ENCODE data around the gene MACO1. TPM values are rescaled to one million over a fixed set of nuclear protein-coding genes. Genes with fewer than 3 reads are reported as not detected.
"Not testable (repeated sequence)": the region's sequence is repeated elsewhere in the genome, so short reads cannot be mapped to it uniquely, and the experiment has no call there.

The MACO1 gene
- total RNA-seq, 1 donor from 2014 or later: 34.9 TPM

DNA sequence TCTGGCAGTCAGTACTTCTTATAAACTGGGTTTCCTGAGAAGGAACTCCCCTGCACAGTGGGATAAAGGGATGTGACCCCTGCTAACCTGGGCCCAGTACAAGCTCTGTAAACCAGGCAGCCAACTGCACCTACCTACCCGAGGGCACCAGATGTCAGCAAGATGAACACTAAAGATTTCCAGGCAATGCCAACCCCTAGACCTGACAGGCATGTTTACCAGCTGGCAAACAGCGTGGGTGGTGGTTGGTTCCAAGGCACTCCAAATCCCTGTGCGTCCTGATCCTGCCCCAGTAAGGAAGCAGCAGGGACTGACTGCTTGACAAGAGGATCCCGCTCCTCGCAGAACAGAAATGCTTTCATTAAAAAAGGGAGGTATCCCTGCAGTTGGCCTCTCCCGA lies 7.5 kb upstream of the MACO1 start:
- DNase-seq (ENCODE audit: low spot score): not testable (repeated sequence)

DNA sequence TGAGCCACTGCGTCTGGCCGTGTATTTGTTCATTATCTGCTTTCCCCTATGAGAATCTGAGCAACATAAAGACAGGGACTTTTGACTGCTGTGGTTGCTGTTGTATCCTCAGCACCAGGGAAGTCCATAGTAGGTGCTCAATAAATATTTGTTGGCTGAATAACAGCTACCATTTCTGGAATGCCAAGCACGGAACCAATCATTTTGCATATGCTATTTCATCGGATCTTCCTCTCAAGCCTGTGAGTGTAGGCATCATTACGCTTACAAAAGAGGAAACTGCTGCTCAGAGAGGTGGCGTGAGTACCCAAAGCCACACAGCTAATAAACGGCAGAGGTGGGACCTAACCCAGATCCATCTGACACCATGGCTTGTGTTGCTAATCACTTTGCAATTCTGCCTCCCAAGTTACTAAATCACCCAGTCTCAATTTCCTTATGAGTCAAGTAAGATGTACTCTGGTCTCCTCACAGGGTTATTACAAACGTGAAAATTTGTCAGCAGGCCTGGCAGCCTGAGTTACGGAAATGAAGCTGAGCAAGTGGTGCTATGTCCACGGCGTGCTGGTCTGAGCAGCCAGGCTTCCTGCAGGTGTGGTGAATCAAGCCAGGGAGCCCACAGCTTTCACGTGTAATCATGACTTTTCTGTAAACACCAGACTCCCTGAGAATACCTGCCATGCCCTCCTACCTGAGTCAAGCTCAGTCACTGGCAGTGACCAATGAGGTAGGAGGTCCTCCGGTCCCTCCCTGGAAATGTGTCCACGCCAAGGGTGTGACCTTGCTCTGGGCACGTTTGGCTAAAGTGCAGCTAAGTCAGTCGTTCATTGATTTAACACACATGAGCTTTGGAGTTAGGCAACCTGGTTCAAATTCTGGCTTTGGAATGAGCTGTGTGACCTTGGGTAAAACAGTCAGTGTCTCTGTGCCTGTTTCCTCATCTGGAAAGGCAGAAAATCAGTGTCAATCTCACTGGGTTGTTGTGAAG lies 5.3 kb upstream of the MACO1 start:
- no peak for DNase-seq (ENCODE audit: low spot score)

DNA sequence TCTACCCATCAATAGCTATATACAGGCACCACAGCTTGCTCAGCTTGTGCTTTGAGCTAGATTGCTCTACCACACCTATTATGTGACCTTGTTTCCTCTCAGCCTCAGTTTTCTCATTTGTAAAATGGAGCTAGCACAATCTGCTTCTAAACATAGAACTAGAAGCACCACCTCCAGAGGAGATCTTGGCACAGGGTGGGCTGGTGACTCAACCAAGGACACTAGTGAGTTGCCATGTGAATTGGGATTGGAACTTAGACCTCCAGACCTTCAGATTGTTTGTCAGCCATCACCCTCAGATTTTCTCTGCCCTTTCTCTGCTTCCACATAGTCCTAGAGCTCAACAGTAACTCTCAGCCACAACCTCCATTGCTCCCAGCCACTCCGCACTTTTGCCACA lies 3.0 kb upstream of the MACO1 start:
- no peak for DNase-seq (ENCODE audit: low spot score)

DNA sequence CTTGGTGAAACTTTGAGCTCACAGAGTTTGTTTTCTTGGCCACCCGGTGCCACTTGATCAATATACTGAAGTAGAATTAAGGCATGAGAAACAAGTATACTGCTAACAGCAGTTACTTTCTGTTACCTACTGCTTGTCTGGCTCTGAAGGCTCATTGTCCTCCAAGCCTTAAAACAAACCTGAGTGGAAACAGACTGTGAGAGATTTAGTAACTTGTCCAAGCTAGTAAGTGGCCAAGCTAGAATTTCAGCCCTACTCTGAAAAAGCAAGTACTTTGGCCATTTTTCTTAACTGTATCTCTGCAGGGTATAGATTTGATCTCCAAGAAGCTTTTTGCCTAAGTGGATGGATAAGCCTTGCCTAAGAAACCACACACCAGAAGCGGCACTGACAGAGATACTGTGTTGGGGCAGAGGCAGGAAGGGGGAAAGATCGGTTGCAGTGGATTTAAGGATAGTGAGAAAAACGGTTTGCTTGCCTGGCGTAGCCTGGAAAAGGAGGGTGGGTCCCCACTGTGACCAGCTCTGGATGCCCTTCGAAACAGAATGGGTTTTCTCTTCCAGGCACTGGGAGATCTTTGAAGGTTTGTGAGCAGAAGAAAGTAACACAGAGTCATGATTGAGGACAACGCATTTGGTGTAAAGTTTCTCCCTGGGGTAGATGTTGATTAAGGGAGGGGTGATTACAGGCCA lies 2.1 kb upstream of the MACO1 start:
- DNase-seq (ENCODE audit: low spot score): peak; percentile 26

DNA sequence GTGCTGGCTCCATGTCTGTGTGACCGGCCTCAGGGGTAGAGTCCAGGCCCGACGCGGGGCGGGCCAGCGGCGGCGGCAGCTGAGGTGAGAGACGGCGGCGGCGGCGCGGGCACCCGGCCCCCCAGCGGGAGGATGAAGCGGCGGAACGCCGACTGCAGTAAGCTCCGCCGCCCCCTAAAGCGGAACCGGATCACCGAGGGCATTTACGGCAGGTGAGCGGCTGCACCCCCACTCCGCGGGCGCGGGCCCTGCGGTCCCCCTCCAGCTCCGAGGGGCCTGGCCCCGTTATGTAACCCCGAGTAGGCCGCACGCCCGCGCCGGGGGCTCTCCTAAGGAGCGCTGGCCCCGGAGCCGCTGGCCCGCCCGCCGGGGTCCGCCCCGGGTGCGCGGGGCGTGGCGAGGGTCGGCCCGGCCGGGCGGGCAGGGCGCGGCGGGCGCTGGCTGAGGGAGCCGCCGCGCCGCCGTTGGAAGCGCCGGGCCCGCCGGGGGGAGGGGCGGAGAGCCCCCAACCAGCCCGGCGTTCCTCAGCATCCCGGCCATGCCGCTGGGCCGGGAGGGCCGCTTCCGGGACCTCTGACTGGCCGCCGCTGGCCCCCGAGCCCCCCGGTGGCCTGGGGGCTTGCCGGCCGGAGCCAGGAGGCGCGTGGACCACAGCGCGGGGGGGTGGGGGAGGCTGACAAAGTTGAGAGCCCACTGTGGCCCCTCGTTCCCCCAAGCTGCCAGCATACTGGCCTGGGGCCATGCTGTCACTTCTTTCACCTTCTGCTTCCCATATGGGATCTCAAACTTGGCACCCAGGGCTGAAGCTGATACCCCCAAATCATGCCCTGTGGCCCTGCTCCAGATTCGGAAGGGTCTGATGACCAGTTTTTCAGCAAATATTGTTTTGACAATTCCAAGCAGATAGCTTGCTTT lies 527 bp downstream of the MACO1 start:
- DNase-seq (ENCODE audit: low spot score): peak; percentile 5

DNA sequence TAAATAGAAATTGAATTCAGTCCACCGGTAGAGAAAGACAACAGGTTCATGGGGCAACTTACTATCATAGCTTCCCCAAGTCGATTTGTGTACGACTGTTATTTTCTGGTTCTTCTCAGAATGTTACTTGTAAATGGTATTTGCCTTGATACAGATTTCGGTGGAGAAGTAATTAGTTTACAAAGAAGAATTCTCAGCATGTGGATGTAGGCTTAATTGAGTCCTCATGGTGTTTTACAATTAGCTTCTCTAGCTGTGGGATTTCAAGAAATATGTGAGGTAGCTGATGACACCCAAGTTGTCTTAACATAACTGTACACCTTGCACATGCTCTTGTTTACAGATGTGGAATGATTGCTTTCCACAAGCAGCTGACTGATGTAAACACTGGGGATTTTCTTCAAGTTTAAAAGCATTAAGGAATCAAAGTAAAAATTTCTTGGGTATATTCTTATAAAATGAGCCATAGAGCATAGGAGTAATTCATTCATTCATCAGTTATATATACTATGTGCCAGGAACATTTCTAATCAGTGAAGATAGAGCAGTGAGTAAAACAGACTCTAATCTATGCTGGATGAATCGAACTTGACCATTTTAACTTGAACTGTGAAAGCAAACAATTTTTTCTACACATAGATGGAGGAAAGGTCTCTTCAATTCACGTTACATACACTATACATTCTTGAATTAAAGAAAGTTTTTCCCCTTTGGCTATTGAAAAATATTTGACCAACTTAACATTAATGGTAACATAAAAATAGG lies 1.4 kb downstream of the MACO1 start:
- no peak for DNase-seq (ENCODE audit: low spot score)

DNA sequence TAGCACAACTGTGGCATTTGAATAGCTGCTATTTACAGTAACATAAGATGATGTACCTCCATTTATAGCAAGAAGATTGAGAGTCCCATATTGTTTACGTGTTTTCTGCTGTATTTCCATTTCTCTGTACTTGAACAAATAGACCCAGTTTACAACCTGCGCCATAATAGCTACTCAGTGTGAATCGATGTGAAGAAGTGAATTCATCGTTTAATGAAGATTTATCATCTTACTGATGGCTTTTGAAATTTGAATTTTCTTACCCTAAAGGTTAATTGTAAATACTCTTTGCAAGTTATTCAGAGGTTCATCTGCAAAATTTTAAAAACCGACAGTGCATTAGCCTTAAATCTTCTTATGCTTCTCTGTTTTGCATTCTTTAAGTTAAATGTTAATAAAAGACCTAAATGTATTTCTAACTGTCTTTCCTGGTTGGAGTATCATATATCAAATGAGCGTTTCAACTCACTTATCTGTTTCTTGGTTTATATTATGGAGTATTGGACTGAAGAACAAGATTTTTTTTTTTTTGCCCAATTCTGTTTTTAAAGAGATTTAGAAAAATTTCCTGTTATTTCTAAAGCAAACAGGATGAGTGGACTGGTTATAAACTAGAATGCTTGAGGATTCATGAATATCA lies 2.2 kb downstream of the MACO1 start:
- DNase-seq (ENCODE audit: low spot score): no peak

DNA sequence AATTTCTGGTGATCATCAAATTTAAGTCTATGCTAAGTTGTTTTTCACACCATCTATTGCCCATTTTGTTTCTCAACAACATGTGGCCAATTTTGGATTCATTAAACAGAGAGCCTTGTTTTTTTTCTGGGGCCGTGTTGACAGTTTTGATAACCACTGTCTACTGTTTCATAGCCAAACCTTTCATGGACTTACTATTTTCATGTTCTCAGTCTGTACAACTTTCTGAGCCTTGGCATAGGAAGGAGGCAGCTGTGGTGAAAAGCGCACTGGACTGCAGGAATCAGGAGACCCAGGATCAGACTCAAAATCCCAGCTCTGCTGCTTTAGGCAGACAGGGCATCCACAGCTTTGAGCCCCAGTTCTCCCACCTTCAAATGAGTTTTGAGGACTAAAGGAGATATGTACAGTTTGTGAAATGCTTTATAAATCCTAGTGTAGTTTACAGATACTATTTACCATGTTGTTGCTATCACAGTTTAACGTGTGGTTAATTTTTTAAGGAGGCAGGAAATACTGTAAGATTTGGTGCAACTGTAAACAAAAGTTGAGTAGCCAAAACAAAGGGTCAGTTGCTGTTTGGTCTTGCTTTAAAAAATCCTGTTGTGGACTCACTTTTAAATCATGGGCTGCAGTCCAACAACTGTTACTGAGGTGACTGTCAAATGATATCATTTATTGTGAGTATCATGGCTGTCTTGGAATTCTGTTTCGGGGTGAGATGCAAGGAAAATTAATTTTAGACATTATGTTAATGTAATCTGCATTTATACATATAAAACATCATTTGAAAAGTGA lies 2.9 kb downstream of the MACO1 start:
- DNase-seq (ENCODE audit: low spot score): peak; percentile 22

DNA sequence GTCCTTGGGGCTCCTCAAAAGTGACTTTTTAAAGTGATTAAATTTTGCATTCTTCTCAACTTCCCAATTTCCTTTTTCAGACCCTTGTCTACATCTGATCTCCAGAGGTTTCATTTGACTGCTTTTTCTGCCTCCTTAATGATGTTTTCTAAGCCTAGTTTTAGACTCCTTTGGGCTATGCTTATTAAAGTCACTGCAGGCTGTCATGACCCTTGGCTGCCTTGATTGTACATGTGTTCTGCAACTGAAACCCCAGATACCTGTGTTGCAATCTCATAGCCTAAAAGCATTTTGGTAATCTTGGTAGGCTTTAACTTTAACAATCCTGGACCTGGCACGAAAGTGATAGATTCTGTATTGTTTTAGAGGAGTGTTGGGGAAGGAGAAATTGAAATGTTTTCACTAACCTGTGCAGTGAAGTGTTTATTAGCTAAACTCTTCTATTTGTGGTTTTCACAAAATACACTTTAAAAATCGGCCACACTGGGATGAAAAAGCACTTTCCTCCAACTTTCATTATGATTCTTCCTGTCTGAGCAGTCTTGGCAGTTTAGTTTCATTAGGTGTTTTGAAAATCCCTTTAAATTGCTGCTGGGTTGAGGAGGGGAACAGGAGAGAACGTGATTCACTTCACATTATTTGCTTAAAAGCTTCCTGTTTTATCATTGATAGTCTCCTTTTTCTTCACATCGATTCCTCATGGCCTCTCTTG lies 4.9 kb downstream of the MACO1 start:
- no peak for DNase-seq (ENCODE audit: low spot score)

DNA sequence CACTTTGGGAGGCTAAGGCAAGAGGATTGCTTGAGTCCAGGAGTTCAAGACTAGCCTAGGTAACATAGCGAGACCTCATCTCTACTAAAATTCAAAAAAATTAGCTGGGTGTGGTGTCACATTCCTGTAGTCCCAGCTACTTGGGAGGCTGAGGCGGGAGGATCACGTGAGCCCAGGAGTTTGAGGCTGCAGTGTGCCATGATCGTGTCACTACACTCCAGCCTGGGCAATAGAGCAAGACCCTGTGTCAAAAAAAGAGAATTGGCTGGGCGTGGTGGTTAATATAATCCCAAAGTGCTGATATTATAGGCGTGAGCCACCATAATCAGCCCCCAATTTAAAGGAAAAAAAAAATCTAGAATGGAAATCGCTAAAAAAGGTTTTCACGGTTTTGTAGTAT lies 7.0 kb downstream of the MACO1 start:
- DNase-seq (ENCODE audit: low spot score): no peak

DNA sequence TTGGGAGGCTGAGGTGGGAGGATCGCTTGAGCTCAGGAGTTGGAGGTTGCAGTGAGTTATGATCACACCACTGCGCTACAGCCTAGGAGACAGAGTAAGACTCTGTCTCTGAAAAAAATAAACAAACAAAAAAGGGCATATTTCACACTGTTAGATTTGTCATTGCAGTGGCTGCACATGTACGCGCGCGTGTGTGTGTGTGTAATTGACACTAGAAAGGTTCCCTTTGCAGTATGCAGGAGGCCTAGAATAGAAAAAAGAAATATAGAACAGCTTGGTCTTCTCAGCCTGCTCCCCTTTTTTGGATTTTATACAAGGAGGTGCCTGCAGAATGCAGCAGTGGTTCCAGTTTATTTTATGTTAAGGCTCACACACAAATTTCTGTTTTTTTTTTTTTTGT lies 8.6 kb downstream of the MACO1 start:
- DNase-seq (ENCODE audit: low spot score): no peak

DNA sequence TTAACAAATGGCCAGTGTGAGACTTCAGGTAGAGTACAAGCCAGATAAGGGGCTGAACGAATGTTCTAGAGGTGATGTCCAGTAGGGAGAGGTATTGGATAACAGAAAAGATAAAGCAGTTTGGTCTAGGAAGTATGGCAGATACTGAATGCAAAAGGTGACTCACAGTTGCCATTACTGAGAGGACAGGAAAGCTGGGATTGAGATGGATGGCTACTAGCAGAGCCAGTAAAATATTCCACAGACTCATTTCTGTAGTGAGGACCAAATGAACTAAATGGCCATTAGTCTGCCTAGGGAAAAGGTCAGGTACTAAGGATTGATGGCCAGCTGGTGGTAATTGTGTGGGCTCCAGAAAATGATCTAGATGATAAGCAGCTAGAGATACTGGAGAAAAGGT lies 11.5 kb downstream of the MACO1 start:
- DNase-seq (ENCODE audit: low spot score): no peak

DNA sequence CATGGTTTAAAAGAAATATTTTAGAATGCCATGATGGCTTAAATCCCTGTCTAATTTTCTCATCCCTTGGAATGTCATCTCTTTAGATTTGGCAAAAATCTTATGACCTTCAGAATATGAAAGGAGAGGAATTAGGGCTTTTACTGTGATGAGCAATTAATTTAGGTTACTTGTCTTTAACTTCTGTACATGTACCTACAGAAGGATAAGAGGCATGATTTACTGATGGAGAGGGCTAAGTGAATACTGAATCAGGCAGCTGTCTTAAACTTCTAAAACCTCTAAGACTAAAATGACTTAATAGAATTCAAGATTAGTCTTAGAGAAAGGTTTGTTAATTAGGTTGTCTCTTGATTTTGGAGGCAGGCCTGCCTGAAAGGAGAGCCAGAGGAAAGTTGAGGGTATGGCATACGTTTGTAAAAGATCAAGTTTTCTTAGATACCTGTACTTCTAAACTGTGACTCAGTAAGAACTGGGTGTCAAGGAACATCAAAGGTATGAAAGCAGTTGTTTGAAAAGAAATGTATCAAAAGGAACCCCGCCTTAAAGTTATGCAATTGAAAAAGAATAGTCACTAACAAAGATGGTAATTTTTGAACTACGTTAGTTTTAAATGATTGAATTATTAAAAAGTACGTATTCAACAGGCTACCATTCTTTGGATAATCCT lies 12.5 kb downstream of the MACO1 start:
- no peak for DNase-seq (ENCODE audit: low spot score)

DNA sequence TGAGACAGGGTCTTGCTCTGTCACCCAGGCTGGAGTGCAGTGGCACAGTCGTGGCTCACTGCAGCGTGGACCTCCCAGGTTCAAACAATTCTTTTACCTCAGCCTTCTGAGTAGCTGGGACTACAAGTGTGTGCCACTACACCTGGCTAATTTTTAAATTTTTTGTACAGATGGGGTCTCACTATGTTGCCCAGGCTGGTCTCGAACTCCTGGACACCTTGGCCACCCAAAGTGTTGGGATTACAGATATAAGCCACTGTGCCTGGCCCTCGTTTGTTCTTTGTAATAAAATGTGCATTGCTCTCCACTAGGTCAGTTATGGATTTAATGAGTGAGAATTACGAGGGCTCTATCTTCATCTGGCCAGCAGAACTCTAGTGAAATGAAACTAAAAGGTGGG lies 13.9 kb downstream of the MACO1 start:
- DNase-seq (ENCODE audit: low spot score): not testable (repeated sequence)

DNA sequence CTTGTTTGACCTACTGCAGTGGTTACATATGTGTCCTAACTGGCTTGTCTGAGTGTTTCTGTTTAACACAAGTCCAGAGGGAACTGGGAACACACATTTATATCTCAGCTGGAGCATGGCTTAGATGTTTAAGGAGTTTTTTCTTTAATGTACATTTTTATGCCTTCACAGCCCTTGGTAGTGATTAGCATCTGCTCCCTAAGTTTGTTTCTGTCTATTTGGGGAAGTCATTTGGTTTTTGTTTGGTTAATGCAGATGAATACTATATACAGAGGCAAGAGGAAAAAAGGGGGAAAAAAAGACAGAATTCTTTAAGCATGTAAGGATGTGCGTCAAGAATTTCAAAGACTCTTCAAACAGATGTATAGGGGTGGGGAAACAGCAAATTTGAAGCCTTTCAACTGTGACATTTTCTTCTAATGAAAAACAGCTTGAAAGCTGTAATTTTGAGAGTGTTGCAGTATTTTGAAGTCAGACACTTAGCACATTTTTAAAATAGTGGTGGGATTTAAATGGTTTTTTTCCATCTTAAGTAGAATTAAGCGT lies 15.4 kb downstream of the MACO1 start:
- DNase-seq (ENCODE audit: low spot score): peak; percentile 38

DNA sequence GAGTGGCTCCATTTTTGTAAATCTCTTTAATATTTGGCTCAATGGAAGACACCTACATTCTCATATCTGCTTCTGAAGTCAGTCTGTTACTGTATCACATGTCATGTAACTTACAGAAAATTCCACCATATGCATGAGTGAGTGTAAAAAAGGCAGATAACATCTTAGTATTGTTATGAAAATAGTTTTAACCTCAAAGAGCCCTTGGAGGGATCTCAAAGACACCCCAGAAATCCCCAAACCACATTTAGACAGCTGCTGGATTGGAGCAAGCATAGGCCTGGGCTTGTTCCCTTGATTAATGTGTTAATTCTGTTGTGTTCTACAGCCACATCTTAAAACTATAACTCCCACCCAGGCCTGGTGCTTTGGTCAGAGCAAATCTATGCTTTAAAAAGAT lies 16.9 kb downstream of the MACO1 start:
- no peak for DNase-seq (ENCODE audit: low spot score)

DNA sequence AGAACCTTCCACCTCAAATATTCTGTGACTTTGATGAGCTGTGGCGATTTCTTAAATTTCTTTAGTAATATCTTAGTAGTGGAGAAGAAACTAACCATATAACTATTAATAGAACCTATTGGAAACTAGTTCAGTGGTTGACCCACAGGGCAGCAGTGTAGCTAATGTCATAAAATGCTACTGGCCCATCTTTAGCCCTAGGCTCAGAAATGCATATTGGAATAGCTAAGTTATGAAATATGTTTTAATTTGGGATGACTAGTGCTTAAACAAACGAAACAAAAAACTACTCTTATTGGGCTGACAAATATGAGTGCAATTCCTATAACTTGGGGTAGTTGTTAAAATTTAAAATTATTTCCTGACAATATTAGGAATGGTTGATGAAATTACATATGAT lies 20.2 kb downstream of the MACO1 start:
- DNase-seq (ENCODE audit: low spot score): no peak

DNA sequence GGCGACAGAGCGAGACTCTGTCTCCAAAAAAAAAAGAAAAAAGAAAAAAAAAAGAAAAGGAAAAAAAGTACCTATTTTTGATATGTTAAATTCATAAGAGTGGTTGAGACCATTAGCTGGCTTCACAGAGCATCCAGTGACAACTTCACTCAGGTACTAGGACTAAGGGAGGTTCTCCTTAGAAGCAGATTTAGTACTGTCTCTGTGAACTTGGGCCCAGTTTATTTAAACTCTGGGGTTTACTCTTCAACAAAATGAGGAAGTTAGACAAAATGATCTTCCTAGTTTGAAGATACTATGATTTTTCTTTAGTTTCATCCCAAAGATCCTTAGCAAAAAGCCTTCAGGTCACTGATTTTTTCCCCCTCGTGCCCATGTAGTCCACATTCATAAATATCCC lies 21.2 kb downstream of the MACO1 start:
- DNase-seq (ENCODE audit: low spot score): no peak
